ENCODE measurements around the gene LHX3.

GRCh38 chr9:136204145-136204805, 653 bp downstream of the LHX3 start:
- TF ChIP-seq, protein P1, sequence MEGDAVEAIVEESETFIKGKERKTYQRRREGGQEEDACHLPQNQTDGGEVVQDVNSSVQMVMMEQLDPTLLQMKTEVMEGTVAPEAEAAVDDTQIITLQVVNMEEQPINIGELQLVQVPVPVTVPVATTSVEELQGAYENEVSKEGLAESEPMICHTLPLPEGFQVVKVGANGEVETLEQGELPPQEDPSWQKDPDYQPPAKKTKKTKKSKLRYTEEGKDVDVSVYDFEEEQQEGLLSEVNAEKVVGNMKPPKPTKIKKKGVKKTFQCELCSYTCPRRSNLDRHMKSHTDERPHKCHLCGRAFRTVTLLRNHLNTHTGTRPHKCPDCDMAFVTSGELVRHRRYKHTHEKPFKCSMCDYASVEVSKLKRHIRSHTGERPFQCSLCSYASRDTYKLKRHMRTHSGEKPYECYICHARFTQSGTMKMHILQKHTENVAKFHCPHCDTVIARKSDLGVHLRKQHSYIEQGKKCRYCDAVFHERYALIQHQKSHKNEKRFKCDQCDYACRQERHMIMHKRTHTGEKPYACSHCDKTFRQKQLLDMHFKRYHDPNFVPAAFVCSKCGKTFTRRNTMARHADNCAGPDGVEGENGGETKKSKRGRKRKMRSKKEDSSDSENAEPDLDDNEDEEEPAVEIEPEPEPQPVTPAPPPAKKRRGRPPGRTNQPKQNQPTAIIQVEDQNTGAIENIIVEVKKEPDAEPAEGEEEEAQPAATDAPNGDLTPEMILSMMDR (IDR thresholded peaks at IDR 0.05; ENCODE audit: control extremely low read depth in 1 of 3, insufficient read depth in 1 of 3, low read depth in 1 of 3, low read length in 3 of 3), result no peak
- TF ChIP-seq KDM5A (IDR thresholded peaks at IDR 0.05; ENCODE audit: low read length) (no peak), TAF1 (IDR thresholded peaks at IDR 0.05; ENCODE audit: low read depth, low read length) (no peak), SP1 (IDR thresholded peaks at IDR 0.05; ENCODE audit: low read depth, low read length) (no peak), EGR1 (IDR thresholded peaks at IDR 0.05; ENCODE audit: borderline replicate concordance, low read depth, low read length) (no peak), CHD2 (IDR thresholded peaks at IDR 0.05; ENCODE audit: low read length) (no peak)

All from H1 (cell line).